Measurements from ENCODE around the gene LRMDA.

The LRMDA gene

GRCh38 chr10:76284351-76284750, 852.9 kb downstream of the LRMDA start:
- DNase-seq (ENCODE audit: low read depth in 2 of 2, low spot score in 1 of 2), result no peak

- no peak for DNase-seq (ENCODE audit: low read depth in 2 of 2, low spot score in 1 of 2)
Observed at GRCh38 chr10:76285012-76285411, 853.6 kb downstream of the LRMDA start.

GRCh38 chr10:76285515-76285914, 854.1 kb downstream of the LRMDA start:
- DNase-seq (ENCODE audit: low read depth in 2 of 2, low spot score in 1 of 2), result no peak

- no peak for DNase-seq (ENCODE audit: low read depth in 2 of 2, low spot score in 1 of 2)
Observed at GRCh38 chr10:76286536-76286935, 855.1 kb downstream of the LRMDA start.

GRCh38 chr10:76287856-76288255, 856.4 kb downstream of the LRMDA start:
- no peak for DNase-seq (ENCODE audit: low read depth in 2 of 2, low spot score in 1 of 2)

GRCh38 chr10:76291175-76291574, 859.8 kb downstream of the LRMDA start:
- no peak for DNase-seq (ENCODE audit: low read depth in 2 of 2, low spot score in 1 of 2)

- no peak for DNase-seq (ENCODE audit: low read depth in 2 of 2, low spot score in 1 of 2)
Observed at GRCh38 chr10:76291885-76292284, 860.5 kb downstream of the LRMDA start.

GRCh38 chr10:76296957-76297356, 865.5 kb downstream of the LRMDA start:
- no peak for DNase-seq (ENCODE audit: low read depth in 2 of 2, low spot score in 1 of 2)

GRCh38 chr10:76297358-76297757, 865.9 kb downstream of the LRMDA start:
- no peak for DNase-seq (ENCODE audit: low read depth in 2 of 2, low spot score in 1 of 2)

- no peak for DNase-seq (ENCODE audit: low read depth in 2 of 2, low spot score in 1 of 2)
Observed at GRCh38 chr10:76297780-76298281, 866.4 kb downstream of the LRMDA start.

GRCh38 chr10:76298329-76298728, 866.9 kb downstream of the LRMDA start:
- DNase-seq (ENCODE audit: low read depth in 2 of 2, low spot score in 1 of 2), result no peak

- no peak for DNase-seq (ENCODE audit: low read depth in 2 of 2, low spot score in 1 of 2)
Observed at GRCh38 chr10:76299501-76299900, 868.1 kb downstream of the LRMDA start.

- DNase-seq (ENCODE audit: low read depth in 2 of 2, low spot score in 1 of 2), result no peak
Observed at GRCh38 chr10:76301211-76301610, 869.8 kb downstream of the LRMDA start.

- no peak for DNase-seq (ENCODE audit: low read depth in 2 of 2, low spot score in 1 of 2)
Observed at GRCh38 chr10:76301950-76302349, 870.5 kb downstream of the LRMDA start.

GRCh38 chr10:76302481-76302880, 871.1 kb downstream of the LRMDA start:
- no peak for DNase-seq (ENCODE audit: low read depth in 2 of 2, low spot score in 1 of 2)

- no peak for DNase-seq (ENCODE audit: low read depth in 2 of 2, low spot score in 1 of 2)
Observed at GRCh38 chr10:76302961-76303630, 871.7 kb downstream of the LRMDA start.

- no peak for DNase-seq (ENCODE audit: low read depth in 2 of 2, low spot score in 1 of 2)
Observed at GRCh38 chr10:76303682-76304316, 872.4 kb downstream of the LRMDA start.

GRCh38 chr10:76305930-76306615, 874.6 kb downstream of the LRMDA start:
- DNase-seq (ENCODE audit: low read depth in 2 of 2, low spot score in 1 of 2), result no peak

- DNase-seq (ENCODE audit: low read depth in 2 of 2, low spot score in 1 of 2), result no peak
Observed at GRCh38 chr10:76306856-76307255, 875.4 kb downstream of the LRMDA start.

- DNase-seq (ENCODE audit: low read depth in 2 of 2, low spot score in 1 of 2), result no peak
Observed at GRCh38 chr10:76309070-76309469, 877.6 kb downstream of the LRMDA start.

- no peak for DNase-seq (ENCODE audit: low read depth in 2 of 2, low spot score in 1 of 2)
Observed at GRCh38 chr10:76309741-76310587, 878.5 kb downstream of the LRMDA start.

All from stimulated activated CD8-positive, alpha-beta memory T cell treated with anti-CD3 and anti-CD28 coated beads, Interleukin-4, amount 100 ng/mL, for 1 hour (primary cell).